Retinal pigment epithelial cell (primary cell): ENCODE data around the gene RNF180.

Experiments used
- DNase-seq: peaks from one replicate; pipeline ENCODE4 v3.0.0-alpha.2; 2010; ENCODE audit warnings: low read depth
- H3K4me3 ChIP-seq: 2 replicates; pipeline ENCODE4 v1.5.1; 2011; ENCODE audit warnings: mild to moderate bottlenecking, low read length, control low read depth, moderate library complexity
- CTCF ChIP-seq: conservative IDR thresholded peaks from 2 replicates; pipeline ENCODE4 v1.5.1; 2011; ENCODE audit warnings: low read depth, low read length, control low read depth, inconsistent platforms

RNF180 gene

GRCh38 chr5:64165500-64166200 lies at the start of gene RNF180:
RNF180 (plus strand) TSS chr5:64165843; CDS start chr5:64200808, 34,965 bp downstream.
- peak within 1 kb of the TSS; percentile 76 for H3K4me3 ChIP-seq
- no peak for TF ChIP-seq CTCF
- no peak for DNase-seq

GRCh38 chr5:64125521-64125920 lies 40.1 kb upstream of the RNF180 start:
- peak; percentile 2 for DNase-seq
- no peak overlapping the region for H3K4me3 ChIP-seq
- no peak for TF ChIP-seq CTCF

GRCh38 chr5:64126202-64126741 lies 39.4 kb upstream of the RNF180 start:
- H3K4me3 ChIP-seq: no peak overlapping the region
- no peak for TF ChIP-seq CTCF
- DNase-seq: no peak

- no peak for TF ChIP-seq CTCF
- no peak overlapping the region for H3K4me3 ChIP-seq
- no peak for DNase-seq
Observed at GRCh38 chr5:64140018-64140417, 25.6 kb upstream of the RNF180 start.

GRCh38 chr5:64144425-64145215 lies 21.0 kb upstream of the RNF180 start:
- DNase-seq: no peak
- TF ChIP-seq CTCF: no peak
- H3K4me3 ChIP-seq: no peak overlapping the region

GRCh38 chr5:64145216-64145895 lies 20.3 kb upstream of the RNF180 start:
- no peak overlapping the region for H3K4me3 ChIP-seq
- TF ChIP-seq CTCF: no peak
- no peak for DNase-seq
